ENCODE data around the gene GRIK5.
"Not testable (repeated sequence)": the region's sequence is repeated elsewhere in the genome, so short reads cannot be mapped to it uniquely, and the experiment has no call there.

The GRIK5 gene

DNA sequence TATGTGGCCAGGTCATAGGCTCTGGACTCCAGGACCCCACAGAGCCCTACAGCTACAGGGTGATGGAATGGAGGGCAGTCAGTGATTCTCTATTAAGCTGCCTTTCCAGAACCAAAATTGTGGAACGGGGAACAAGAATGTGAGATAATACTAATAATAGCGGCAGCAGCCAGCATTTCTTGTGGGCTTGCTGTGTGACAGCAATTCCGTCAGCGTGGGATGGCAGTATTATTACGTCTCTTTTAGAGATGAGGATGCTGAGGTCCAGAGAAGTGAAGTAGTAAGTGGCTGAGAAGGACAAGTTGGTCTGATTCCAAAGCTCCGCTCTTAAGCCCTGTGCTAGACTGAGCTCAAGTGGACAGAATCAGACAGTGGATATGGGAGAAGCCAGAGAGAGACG lies 24.4 kb downstream of the GRIK5 start:
- DNase-seq = no peak

DNA sequence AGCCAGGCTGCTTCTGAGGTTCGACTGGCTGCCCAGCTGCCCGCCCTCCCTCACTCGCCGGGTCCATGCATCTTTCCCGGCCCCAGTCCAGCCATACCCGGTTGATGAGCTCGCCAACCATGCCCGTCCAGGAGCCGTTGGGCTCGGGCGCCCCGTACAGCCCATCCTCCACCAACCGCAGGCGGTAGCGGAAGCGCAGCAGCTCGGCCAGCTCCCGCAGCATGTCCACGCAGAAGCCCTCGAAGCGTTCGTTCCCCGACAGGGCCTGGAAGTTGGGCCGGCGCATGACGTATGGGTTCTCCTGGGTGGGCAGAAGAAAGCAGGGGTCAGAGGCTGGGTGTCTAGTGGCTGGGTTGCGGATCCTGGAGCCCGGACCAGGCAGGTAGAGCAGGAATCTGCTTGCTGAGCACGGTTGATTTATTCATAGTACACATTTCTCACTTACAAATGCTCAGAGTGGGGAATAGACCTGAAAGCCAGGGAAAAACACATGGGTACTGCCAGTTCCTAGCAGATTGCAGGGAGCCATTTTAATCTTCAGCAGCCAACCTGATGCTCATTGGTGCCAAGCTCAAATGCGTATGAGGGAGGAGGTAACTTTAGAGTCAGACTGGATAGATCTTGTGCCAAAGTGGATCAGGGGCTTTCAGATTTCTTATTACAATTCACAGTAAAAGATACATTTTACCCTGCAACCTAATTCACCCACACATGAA lies 27.4 kb downstream of the GRIK5 start:
- DNase-seq = no peak

DNA sequence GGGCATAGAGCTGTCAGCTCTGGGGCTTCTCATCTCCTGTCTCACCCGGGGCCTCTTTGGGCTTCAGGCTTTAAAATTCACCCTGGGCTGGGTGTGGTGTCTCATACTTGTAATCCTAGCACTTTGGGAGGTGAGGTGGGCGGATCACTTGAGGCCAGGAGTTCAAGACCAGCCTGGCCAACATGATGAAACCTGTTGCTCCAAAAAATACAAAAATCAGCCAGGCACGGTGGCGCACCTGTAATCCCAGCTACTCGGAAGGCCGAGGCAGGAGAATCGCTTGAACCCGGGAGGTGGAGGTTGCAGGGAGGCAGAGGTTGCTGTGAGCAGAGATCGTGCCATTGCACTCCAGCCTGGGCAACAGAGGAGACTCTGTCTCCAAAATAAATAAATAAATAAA lies 29.5 kb downstream of the GRIK5 start:
- not testable (repeated sequence) for DNase-seq

DNA sequence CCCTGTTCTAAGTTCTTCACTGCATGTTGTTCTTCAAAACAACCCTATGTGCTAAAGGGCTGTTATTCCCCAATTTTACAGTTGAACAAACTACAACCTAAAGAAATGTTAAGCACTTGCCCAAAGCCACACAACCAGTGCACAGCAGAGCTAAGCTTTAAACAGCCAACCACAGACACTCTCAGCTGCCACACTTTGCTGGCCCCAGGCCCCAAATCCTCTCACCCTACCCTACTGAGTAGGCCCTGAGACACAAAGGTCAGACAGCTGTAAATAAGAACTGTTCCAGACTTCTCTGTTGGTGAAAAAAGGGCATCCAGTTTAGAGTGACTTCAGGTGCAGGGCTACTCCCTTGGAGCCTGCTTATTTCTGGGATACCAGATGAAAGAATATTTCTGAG lies 30.0 kb downstream of the GRIK5 start:
- DNase-seq = no peak

DNA sequence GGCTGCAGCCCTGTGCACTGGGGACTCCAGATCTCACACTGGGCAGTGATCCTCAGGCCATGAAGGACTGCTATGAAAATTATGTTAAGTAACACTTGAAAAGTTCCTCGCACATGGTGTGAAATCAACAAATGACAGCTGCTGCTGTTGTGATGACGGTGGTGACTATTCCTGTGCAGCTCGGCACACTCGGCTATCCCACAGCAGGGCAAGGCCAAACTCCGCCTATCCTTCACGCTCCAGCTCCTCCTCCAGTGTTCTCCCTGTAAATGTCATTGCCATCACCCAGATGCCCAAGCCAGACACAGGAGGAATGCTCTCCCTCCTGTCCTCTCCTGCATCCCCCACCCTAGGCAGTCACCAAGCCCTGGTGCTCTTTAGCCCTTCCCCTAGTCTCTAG lies 31.3 kb downstream of the GRIK5 start:
- no peak for DNase-seq

DNA sequence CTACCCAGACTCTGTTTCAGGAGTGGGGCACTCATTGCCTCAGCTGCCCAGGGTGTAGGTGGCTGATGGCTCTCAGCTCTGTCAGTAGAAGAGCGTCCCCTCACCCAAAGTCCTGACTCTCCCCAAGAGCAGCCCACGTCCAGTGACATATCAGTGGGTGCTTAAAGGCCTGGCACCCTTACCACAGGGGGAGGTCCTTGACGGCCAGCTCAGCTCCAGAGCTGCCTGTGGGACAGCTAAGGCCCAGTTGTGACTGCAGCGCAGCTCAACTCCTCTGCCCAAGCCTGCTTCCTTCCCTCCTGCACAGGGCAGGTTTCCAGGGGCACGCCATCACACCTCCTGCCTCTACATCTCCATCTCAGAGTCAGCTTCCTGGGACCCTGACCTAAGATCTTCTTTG lies 32.4 kb downstream of the GRIK5 start:
- DNase-seq = no peak

DNA sequence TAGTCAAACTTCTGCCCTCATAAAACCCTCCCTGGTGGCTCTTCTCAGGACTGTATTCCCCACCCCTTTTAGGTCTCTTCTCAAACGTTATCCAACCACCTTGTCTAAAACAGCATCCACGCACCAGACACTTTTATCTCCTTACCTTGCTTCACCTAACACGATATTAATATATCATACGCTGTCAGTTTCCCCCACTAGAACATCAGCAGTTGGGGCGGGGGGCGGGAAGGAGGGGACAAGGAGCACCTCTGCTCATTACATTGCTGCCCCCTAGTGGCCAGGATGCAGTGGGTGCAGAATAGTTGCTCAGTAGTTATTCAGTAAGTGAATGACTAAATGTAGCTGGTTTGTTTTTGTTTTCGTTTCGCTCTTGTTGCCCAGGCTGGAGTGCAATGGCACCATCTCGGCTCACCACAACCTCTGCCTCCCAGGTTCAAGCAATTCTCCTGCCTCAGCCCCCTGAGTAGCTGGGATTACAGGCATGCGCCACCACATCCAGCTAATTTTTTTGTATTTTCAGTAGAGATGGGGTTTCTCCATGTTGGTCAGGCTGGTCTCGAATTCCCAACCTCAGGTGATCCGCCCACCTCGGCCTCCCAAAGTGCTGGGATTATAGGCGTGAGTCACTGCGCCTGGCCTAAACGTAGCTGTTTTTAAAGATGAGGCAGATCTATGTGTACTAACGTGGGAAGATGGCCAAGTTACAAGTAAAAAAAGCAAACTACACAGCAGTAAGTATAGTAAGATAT lies 35.2 kb downstream of the GRIK5 start:
- DNase-seq = peak; percentile 72

DNA sequence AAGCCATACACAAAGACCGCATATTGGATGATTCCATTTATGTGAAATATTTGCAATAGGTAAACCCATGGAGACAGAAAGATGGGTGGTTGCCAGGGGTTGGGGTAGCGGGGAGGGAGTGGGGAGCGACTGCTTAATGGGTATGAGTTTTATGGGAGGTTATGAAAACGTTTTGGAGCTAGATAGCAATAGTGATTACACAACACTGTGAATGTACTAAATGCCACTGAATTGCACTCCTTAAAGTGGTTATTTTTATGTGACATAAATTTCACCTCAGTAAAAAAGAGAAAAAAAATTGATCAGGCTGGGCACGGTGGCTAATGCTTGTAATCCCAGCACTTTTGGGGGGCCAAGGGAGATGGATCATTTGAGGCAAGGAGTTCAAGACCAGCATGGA lies 36.6 kb downstream of the GRIK5 start:
- DNase-seq = no peak

DNA sequence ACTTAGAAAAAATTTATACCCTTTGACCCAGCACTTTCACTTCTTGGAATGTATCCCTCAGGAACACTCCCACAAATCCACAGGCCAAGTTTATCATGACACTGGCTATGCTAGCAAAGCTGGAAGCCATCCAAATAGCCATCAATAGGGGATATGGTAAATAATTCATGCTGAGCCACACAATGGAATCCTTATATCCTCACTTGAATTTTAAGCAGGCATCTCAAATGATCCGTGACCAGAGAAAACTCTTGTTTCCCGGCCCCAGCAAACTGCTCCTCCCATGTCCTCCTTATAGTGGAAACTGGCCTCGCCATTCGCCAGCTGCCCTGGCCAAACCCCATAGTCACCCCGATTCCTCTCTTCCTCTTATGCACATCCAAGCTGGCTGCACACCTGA lies 37.6 kb downstream of the GRIK5 start:
- DNase-seq = no peak

DNA sequence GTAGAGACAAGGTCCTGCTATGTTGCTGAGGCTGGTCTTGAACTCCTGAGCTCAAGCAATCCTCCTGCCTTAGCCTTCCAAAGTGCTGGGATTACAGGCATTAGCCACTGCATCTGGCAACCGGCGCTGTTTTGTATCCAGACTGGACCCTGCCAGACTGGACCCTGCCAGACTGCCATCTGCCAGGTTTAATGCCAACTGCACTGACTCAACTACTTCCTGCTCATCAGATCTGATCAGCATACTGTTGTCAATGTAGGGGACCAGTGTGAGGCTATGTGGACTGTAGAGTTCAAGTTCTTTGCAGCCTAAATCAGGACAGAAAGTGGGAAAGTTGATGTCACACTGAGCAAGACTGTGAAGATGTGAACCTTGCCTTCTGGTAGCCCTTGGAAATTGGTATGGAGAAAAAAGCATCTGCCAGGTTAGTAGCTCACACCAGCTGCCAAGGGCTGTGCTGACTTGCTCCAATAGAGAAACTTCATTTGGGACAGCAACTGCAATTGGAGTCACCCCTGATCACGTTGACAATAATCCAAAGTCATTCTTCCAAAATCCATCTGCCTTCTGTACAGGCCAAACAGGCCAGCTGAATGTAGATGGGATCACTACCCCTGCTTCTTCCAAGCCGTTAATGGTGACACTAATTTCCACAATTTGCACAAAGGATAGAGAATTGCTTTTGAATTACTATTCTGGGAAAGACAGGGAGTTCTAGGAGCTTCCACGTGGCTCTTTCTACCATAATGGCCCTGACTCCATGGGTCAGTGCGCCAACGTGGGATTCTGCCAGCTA lies 39.2 kb downstream of the GRIK5 start:
- DNase-seq = no peak

DNA sequence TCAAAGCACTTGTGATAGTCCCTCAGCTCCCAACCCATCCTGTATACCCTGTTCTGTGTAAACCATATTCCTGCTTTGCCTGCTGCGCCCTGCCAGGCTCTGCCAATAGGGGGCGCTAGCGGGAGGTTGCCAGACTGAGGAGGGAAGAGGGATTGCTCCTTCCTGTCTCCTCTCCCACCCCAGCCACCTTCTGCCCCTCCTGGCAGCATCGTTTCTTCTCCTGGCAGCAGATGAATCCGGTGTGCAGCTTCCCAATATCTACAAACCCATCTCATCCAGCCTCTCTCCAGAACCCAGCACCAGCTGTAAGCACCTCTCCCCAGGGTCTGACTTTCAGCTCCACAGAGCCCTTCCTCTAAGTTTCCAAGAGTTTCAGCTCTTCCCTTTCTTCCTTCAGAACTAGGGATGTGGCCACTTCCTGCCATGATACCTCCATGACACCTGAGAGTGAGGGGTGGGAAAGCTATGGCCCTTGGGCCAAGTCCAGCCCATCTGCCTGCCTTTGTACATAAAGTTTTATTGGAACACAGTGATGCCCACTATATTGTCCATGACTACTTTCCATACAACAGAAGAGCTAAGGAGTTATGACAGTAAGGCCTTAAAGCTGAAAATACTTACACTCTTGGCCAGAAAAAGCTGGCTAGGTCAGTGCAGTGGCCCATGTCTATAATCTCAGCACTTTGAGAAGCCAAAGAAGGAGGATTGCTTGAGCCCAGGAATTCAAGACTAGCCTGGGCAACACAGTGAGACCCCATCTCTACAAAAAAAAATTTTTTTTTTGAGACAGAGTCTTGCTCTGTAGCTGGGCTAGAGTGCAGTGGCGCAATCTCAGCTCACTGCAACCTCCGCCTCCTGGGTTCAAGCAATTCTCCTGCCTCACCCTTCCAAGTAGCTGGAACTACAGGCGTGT lies 41.4 kb downstream of the GRIK5 start:
- peak; percentile 31 for DNase-seq

DNA sequence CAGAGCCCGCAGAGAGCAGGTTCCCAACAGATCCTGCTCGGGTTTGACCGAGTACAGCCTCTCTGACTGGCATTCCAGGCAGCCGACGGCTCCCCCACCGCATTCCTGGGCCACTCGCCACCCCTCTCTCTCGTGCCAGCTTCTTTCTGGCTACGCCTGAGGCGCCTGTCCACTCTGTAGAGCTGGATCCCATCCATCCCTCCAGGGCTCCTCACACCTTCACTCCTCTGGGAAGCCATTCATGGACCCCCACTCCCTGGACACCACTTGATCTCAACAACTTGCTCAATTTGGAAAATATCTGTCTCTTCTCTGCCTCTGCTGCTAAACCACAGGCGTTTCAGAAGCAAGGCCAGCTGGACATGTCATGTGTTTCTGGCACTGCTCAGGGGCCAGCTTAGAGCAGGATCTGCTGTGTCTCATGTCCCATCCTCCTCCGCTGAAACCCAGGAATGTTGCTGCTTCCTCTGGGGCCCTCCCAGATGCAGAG lies 45.3 kb downstream of the GRIK5 start:
- no peak for DNase-seq

DNA sequence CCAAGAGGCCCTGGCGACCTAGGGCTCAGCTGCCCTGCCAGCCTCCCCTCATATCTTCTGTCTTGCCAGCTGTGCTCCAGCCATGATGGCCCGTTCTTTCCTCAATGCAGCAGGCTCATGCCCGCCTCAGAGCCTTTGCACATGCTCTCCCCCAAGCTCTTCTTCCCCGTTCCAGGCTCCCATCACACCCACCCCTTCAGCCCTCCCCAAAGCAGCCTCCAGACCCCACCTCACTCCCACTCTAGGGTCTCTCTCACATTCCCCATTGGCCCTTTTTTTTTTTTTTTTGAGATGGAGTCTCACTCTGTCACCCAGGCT lies 46.1 kb downstream of the GRIK5 start:
- no peak for DNase-seq

DNA sequence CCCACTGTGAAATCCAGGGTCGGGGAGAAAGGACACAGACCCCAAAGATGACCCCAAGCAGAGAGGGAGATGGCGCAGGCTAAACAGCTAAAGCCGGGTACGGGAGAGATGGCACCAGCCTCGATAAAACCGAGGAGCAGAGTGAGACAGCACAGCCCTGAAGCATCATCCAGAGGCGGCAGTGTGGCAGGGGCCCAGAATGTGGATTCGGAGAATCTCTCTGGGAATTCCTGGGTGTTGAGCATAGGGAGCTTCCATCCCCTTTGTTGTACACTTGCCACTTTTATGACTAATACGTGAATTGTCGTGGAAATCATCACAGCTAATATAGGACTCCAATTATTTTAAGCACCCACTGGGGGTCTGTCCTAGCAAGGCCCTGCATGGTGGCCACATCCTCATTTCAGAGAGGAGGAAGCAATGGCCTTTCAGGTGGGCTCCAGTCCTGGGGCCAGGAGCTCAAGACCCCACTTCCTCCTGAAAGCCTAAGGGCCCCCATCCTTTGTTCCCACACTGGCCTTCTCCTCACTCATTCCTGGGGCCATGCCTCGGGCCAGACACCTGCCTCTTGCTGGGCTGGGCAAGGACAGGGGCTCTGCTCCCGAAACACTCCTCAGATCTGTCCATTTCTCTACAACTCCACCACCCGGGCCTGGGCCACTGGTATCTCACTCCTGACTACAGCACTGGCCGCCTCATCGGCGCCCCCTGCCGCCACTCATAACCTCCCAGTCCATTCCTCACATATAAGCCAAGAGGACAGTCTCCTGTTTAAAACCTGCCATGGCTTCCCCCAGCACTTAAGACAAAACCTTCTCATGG lies 46.7 kb downstream of the GRIK5 start:
- DNase-seq = peak; percentile 15

DNA sequence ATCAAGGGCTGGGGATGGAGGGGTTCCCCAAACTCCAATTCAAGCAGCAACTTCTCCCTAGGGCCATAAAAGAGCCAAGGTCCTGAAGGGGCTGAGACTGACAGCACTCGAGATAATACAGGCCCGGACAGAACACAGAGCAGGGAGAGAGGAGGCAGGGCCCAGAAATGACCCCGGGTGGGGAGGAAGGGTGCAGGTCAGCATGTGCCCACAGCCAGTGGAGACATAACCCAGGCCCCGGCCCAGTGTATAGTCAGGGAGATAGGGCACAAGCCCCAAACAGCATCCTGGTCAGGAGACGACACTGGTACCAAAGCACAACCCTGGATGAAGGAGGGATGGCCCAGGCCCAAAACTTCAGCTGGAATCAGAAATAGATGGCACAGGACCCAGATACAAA lies 47.4 kb downstream of the GRIK5 start:
- no peak for DNase-seq

DNA sequence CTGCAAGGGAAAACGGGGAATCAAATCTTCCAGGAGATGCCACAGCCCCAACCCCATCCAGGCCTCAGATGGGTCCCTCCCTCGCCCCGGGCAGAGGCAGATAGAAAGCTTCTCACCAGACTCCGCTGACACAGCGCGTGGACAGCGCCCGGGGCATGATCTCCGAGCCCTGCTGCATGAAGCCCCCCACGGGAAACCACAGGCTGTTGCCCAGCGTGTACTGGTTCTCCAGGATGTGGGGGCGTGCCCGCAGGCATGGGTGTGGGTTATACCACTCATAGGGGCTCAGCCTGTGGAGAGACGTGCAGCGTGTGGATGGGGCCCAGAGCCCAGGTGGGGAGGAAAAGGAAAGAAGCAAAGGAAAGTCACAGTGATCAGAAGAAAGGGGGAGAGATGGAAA lies 48.8 kb downstream of the GRIK5 start:
- DNase-seq = no peak

DNA sequence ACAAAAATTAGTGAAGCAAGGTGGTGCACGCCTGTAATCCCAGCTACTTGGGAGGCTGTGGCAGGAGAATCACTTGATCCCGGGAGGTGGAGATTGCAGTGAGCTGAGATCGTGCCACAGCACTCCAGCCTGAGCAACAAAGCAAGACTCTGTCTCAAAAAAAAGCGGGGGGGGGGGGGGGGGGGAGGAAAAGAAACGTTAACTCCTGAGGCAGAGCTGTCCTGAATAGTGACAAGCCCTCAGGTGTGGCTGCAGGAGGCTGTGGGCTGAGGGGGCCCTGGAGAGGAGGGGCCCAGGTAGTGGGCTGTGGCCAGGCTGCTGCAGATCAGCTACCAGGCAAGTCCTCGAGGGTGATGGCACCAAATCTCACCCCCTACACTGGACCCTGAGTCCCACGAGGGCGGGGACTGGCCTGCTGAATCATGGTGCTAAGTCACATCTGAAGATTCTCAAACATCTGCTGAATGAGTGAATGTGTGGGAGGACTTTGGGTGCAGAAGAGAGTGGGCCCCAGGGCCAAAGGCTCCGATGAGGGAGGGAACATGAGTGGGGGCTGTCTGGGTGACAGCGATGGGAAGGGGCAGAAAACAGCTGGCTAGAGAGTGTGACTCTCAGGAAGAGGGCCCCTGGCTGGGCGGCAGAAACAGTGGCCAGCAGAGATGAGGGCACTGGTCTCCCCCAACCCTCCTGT lies 51.4 kb downstream of the GRIK5 start:
- DNase-seq = no peak

DNA sequence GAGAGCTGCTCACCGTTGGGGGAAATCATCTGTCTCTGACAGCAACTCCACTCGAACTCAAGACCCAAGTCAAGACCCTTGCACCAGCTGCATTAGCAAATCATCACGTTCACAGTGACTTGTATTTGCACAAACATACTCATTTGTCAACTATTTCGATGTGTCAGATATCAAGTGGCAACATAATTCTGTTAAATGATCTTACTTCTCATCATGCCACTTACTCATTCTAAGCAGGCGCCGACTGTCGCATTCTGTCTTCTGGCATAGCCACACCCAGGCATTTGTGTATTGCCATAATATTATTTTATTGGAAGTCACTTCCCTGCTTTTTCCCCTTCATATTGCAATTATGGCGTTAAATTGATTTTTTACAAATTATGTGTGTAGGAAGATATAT lies 53.0 kb downstream of the GRIK5 start:
- DNase-seq = no peak

DNA sequence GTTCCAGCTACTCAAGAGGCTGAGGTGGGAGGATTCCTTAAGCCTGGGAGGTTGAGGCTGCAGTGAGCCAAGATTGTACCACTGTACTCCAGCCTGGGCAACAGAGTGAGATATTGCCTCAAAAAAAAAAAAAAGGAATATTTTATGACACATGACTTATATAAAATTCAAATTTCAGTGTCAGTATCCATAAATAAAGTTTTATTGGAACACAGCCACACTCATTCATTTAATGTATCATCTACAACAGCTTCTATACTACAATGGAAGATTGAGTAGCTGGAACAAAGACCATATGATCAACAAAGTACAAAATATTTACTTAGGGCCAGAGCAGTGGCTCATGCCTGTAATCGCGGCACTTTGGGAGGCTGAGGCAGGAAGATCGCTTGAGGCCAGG lies 57.3 kb downstream of the GRIK5 start:
- not testable (repeated sequence) for DNase-seq

DNA sequence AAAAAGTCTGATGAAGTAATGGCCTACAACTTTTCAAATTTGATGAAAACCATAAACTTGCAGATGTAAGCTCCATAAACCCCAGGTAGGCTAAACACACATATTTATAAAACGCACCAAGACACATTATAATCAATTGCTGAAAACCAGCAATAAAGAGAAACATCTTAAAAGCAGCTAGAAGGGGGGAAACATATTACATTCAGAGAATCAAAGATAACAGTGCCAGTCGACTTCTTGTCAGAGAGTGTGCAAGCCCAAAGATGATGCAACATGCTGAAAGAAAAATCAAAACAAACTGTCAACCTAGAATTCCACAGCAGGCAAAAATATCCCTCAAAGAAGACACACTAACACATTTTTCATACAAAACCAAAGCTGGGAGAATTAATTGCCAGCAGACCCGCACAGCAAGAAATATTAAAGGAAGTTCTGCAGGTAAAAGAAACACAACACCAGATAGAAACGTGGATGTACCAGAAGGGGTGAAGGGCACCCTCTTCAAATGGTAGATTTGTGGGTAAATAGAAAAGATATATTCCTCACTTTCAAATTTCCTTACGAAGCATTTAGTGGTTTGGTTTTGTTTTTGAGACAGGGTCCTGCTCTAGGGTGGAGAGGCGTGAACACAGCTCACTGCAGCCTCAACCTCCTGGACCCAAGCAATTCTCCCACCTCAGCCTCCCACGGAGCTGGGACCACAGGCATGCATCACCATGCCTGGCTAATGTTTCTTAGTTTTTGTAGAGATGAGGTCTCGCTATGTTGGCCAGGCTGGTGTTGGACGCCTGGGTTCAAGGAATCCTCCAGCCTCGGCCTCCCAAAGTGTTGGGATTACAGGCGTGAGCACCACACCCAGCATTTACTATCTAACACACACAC lies 59.5 kb downstream of the GRIK5 start:
- no peak for DNase-seq
